Hepatocyte (in vitro differentiated cells): ENCODE results near the gene SCAPER.

ENCODE experiments used
- EZH2 ChIP-seq: fragments of 200-600 bp; sonication (generic); IDR thresholded peaks from 2 replicates; pipeline ENCODE4 v1.6.1; 2016; ENCODE audit warnings: antibody characterized with exemption, mild to moderate bottlenecking, borderline replicate concordance
- EZH2phosphoT487 ChIP-seq: fragments of 200-600 bp; sonication (generic); IDR thresholded peaks from one replicate; pipeline ENCODE4 v1.6.1; 2018; ENCODE audit warnings: antibody characterized with exemption, mild to moderate bottlenecking, low read depth, moderate library complexity; ENCODE audit not compliant: unreplicated experiment, severe bottlenecking
- TF ChIP-seq, protein P1 (sequence below): fragments of 200-600 bp; sonication (generic); IDR thresholded peaks from 2 replicates; pipeline ENCODE4 v1.5.1; 2016; ENCODE audit warnings: antibody characterized with exemption, mild to moderate bottlenecking; ENCODE audit not compliant: poor library complexity

DNA sequence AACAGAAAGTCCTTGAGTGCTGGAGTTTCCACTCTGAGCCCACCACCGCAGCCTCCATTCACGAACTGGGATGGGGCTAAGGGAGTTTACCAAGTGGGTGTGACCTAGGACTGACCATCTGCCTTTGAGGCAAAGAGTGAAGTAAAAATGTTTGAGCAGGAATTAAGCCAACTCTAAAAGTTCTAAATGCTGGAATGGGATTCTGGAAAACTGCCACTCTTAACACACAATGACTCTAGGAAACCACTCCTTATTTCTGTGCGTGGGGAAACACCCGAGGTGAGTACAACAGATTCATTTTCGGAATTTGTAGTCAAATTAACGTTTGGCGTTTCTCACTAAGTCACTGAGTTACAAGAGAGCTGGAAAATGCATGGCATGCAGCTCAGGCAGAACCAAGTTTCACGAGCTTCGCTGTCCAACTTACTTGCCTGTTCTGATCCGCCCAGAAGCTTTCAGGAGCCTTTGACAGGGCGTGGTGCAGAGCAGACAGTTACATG is 537.0 kb downstream of the SCAPER start:
- TF ChIP-seq, protein P1, sequence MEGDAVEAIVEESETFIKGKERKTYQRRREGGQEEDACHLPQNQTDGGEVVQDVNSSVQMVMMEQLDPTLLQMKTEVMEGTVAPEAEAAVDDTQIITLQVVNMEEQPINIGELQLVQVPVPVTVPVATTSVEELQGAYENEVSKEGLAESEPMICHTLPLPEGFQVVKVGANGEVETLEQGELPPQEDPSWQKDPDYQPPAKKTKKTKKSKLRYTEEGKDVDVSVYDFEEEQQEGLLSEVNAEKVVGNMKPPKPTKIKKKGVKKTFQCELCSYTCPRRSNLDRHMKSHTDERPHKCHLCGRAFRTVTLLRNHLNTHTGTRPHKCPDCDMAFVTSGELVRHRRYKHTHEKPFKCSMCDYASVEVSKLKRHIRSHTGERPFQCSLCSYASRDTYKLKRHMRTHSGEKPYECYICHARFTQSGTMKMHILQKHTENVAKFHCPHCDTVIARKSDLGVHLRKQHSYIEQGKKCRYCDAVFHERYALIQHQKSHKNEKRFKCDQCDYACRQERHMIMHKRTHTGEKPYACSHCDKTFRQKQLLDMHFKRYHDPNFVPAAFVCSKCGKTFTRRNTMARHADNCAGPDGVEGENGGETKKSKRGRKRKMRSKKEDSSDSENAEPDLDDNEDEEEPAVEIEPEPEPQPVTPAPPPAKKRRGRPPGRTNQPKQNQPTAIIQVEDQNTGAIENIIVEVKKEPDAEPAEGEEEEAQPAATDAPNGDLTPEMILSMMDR, result no peak
- no peak for TF ChIP-seq EZH2phosphoT487
- no peak for TF ChIP-seq EZH2
